Activated CD4-positive, alpha-beta memory T cell treated with anti-CD3 and anti-CD28 coated beads for 36 hours (primary cell): Measurements from ENCODE around the gene S100A7A. TPM values are rescaled to one million over a fixed set of nuclear protein-coding genes. Genes with fewer than 3 reads are reported as not detected.
"Not testable (repeated sequence)": the region's sequence is repeated elsewhere in the genome, so short reads cannot be mapped to it uniquely, and the experiment has no call there.

Experiments used
- CTCF ChIA-PET: fragments of 350-600 bp; sonication (Branson Sonifier 250); formaldehyde crosslinking; loops from one replicate; lab custom pipeline; 2021; ENCODE audit warnings: antibody characterized with exemption, inconsistent platforms; lab: Charles Lee
- POLR2A ChIA-PET: fragments of 350-600 bp; sonication (Branson Sonifier 250); formaldehyde crosslinking; loops from one replicate; lab custom pipeline; 2021; ENCODE audit warnings: antibody characterized with exemption; lab: Charles Lee
- DNase-seq: peaks from one replicate; pipeline ENCODE4 v3.0.0-alpha.2; 2020
- H3K27ac Mint-ChIP-seq: one replicate; pipeline ENCODE4 v1.8.0; 2021; ENCODE audit warnings: mixed read lengths
- H3K27me3 Mint-ChIP-seq: one replicate; pipeline ENCODE4 v1.8.0; 2021; ENCODE audit warnings: mixed read lengths
- H3K36me3 Mint-ChIP-seq: one replicate; pipeline ENCODE4 v1.8.0; 2021; ENCODE audit warnings: mixed read lengths
- H3K4me1 Mint-ChIP-seq: one replicate; pipeline ENCODE4 v1.8.0; 2021; ENCODE audit warnings: low read depth, mixed read lengths
- H3K4me3 Mint-ChIP-seq: one replicate; pipeline ENCODE4 v1.8.0; 2021; ENCODE audit warnings: mild to moderate bottlenecking, mixed read lengths
- H3K9me3 Mint-ChIP-seq: one replicate; pipeline ENCODE4 v1.8.0; 2021; ENCODE audit warnings: mixed read lengths
- intact Hi-C: fragments of 100-400 bp; cut with micrococcal nuclease; formaldehyde crosslinking; loops from one replicate; pipeline ENCODE4 v1.15.1; 2023
- total RNA-seq, 2 experiments: library from RNA; stranded (reverse); gene quantifications; one replicate each; pipeline ENCODE4 v1.2.3, GENCODE V29; 2021

Gene S100A7A
- total RNA-seq, 2 experiments from 2014 or later = not detected

- DNase-seq = no peak
- Mint-ChIP-seq H3K27ac (no peak overlapping the region), H3K36me3 (no peaks in the 10 kb centered on the region), H3K27me3 (peaks cover 15% of the 10 kb centered on the region), H3K4me1 (no peaks in the 10 kb centered on the region), H3K9me3 (no peaks in the 10 kb centered on the region), H3K4me3 (no peak overlapping the region)
- ChIA-PET POLR2A (no interaction called here), CTCF (interaction anchor here (1.1 kb wide), 1 partner anchor 98 kb away, joined by 5 read pairs; no protein-coding TSS in a partner anchor)
- intact Hi-C loops = no loop called here
These were observed 19.0 kb upstream of the S100A7A start for GRCh38 chr1:153397051-153397923.

- CTCF ChIA-PET = no interaction called here
- Mint-ChIP-seq H3K27me3 (peaks cover 13% of the 10 kb centered on the region), H3K4me1 (no peaks in the 10 kb centered on the region), H3K9me3 (no peaks in the 10 kb centered on the region), H3K4me3 (no peak overlapping the region), H3K27ac (no peak overlapping the region), H3K36me3 (no peaks in the 10 kb centered on the region)
- intact Hi-C loops = no loop called here
- DNase-seq = no peak
- POLR2A ChIA-PET = no interaction called here
These were observed 18.2 kb upstream of the S100A7A start for GRCh38 chr1:153397924-153398651.

GRCh38 chr1:153399401-153400055 lies 16.8 kb upstream of the S100A7A start:
- Mint-ChIP-seq H3K4me3 (no peak overlapping the region), H3K4me1 (no peaks in the 10 kb centered on the region), H3K27ac (no peak overlapping the region), H3K27me3 (peaks cover 12% of the 10 kb centered on the region), H3K36me3 (no peaks in the 10 kb centered on the region), H3K9me3 (no peaks in the 10 kb centered on the region)
- intact Hi-C loops = no loop called here
- DNase-seq = no peak
- CTCF ChIA-PET = no interaction called here
- POLR2A ChIA-PET = no interaction called here

GRCh38 chr1:153400244-153400643 lies 16.1 kb upstream of the S100A7A start:
- no peaks in the 10 kb centered on the region for H3K36me3 Mint-ChIP-seq
- H3K4me1 Mint-ChIP-seq = no peaks in the 10 kb centered on the region
- ChIA-PET POLR2A (no interaction called here), CTCF (no interaction called here)
- H3K4me3 Mint-ChIP-seq = no peak overlapping the region
- intact Hi-C loops = no loop called here
- no peaks in the 10 kb centered on the region for H3K9me3 Mint-ChIP-seq
- no peak overlapping the region for H3K27ac Mint-ChIP-seq
- no peak for DNase-seq
- peaks cover 12% of the 10 kb centered on the region for H3K27me3 Mint-ChIP-seq

- intact Hi-C loops = no loop called here
- no peaks in the 10 kb centered on the region for H3K36me3 Mint-ChIP-seq
- CTCF ChIA-PET = interaction anchor here (2.7 kb wide), 1 partner anchor 48 kb away, joined by 14 read pairs; no protein-coding TSS in a partner anchor
- no peaks in the 10 kb centered on the region for H3K4me1 Mint-ChIP-seq
- POLR2A ChIA-PET = no interaction called here
- no peaks in the 10 kb centered on the region for H3K9me3 Mint-ChIP-seq
- peaks cover 6% of the 10 kb centered on the region for H3K27me3 Mint-ChIP-seq
- H3K4me3 Mint-ChIP-seq = no peak overlapping the region
- H3K27ac Mint-ChIP-seq = no peak overlapping the region
- DNase-seq = no peak
These were observed 14.9 kb upstream of the S100A7A start for GRCh38 chr1:153401461-153401860.

- intact Hi-C loops = no loop called here
- H3K36me3 Mint-ChIP-seq = no peaks in the 10 kb centered on the region
- no peak for DNase-seq
- POLR2A ChIA-PET = no interaction called here
- peaks cover 5% of the 10 kb centered on the region for H3K4me1 Mint-ChIP-seq
- no peak overlapping the region for H3K4me3 Mint-ChIP-seq
- no peaks in the 10 kb centered on the region for H3K9me3 Mint-ChIP-seq
- H3K27me3 Mint-ChIP-seq = peaks cover 6% of the 10 kb centered on the region
- CTCF ChIA-PET = interaction anchor here (1.7 to 3.3 kb wide), 3 partner anchors 47 to 92 kb away, joined by 4 to 14 read pairs (median 11); no protein-coding TSS in a partner anchor
- no peak overlapping the region for H3K27ac Mint-ChIP-seq
These were observed 14.1 kb upstream of the S100A7A start for GRCh38 chr1:153402226-153402625.

GRCh38 chr1:153403421-153404085 lies 12.8 kb upstream of the S100A7A start:
- Mint-ChIP-seq H3K4me3 (no peak overlapping the region), H3K36me3 (no peaks in the 10 kb centered on the region), H3K9me3 (no peaks in the 10 kb centered on the region), H3K4me1 (peaks cover 8% of the 10 kb centered on the region), H3K27ac (no peak overlapping the region), H3K27me3 (peaks cover 11% of the 10 kb centered on the region)
- ChIA-PET POLR2A (no interaction called here), CTCF (interaction anchor here (1.2 to 3.3 kb wide), 4 partner anchors 8 to 91 kb away, joined by 3 to 14 read pairs (median 8); no protein-coding TSS in a partner anchor)
- DNase-seq = no peak
- intact Hi-C loops = loop anchor here (1.0 kb wide), 1 partner anchor 51 kb away; no protein-coding TSS in a partner anchor

- Mint-ChIP-seq H3K36me3 (no peaks in the 10 kb centered on the region), H3K27ac (no peak overlapping the region), H3K4me1 (peaks cover 8% of the 10 kb centered on the region), H3K9me3 (no peaks in the 10 kb centered on the region), H3K27me3 (peaks cover 10% of the 10 kb centered on the region), H3K4me3 (no peak overlapping the region)
- DNase-seq = no peak
- CTCF ChIA-PET = interaction anchor here (0.7 to 3.3 kb wide), 7 partner anchors 8 to 166 kb away, joined by 3 to 14 read pairs (median 4); no protein-coding TSS in a partner anchor
- intact Hi-C loops = loop anchor here (1.0 kb wide), 1 partner anchor 52 kb away; no protein-coding TSS in a partner anchor
- POLR2A ChIA-PET = no interaction called here
These were observed 12.2 kb upstream of the S100A7A start for GRCh38 chr1:153404086-153404635.

- Mint-ChIP-seq H3K4me3 (no peak overlapping the region), H3K36me3 (no peaks in the 10 kb centered on the region), H3K27ac (no peak overlapping the region), H3K27me3 (peaks cover 13% of the 10 kb centered on the region), H3K4me1 (peaks cover 8% of the 10 kb centered on the region), H3K9me3 (peaks cover 2% of the 10 kb centered on the region)
- intact Hi-C loops = loop anchor here (1.0 kb wide), 1 partner anchor 52 kb away; no protein-coding TSS in a partner anchor
- POLR2A ChIA-PET = no interaction called here
- CTCF ChIA-PET = interaction anchor here (0.7 to 3.3 kb wide), 5 partner anchors 9 to 167 kb away, joined by 3 to 11 read pairs (median 3); no protein-coding TSS in a partner anchor
- peak; percentile 75 for DNase-seq
These were observed 11.6 kb upstream of the S100A7A start for GRCh38 chr1:153404768-153405167.

GRCh38 chr1:153405825-153406599 lies 10.3 kb upstream of the S100A7A start:
- H3K4me1 Mint-ChIP-seq, DNase-seq, POLR2A ChIA-PET, H3K36me3 Mint-ChIP-seq, H3K9me3 Mint-ChIP-seq, intact Hi-C loops, H3K4me3 Mint-ChIP-seq, H3K27ac Mint-ChIP-seq: not testable (repeated sequence)
- CTCF ChIA-PET = interaction anchor here (1.1 to 2.8 kb wide), 2 partner anchors 52 to 89 kb away, joined by 3 to 22 read pairs; no protein-coding TSS in a partner anchor
- H3K27me3 Mint-ChIP-seq = peaks cover 16% of the 10 kb centered on the region
